IMR-90 (cell line): ENCODE data around the gene EBF3. TPM values are rescaled to one million over a fixed set of nuclear protein-coding genes. Genes with fewer than 3 reads are reported as not detected.

Experiments
- ATAC-seq: fragments of 200-7000 bp; cut with Tn5 transposase; 2 replicates; pipeline ENCODE4 v1.9.1; 2020; ENCODE audit warnings: low read depth, mild to moderate bottlenecking, moderate library complexity
- BruUV-seq: library from RNA; stranded (reverse); fragments of 400-500 nt; replicated peaks from 2 replicates; lab custom pipeline; 2021; lab: Mats Ljungman, UMichigan
- CTCF ChIA-PET: fragments of 300-600 bp; formaldehyde crosslinking; extraction: SDS; loops from one replicate; lab custom pipeline; 2021; ENCODE audit warnings: antibody characterized with exemption; lab: Yijun Ruan, JAX
- POLR2A ChIA-PET: fragments of 300-600 bp; sonication (Branson Sonifier 250); formaldehyde crosslinking; loops from one replicate; lab custom pipeline; 2022; ENCODE audit warnings: antibody characterized with exemption; ENCODE audit not compliant: unreplicated experiment; lab: Charles Lee
- DNase-seq: peaks from one replicate; pipeline ENCODE4 v3.0.0; 2013
- H2AFZ ChIP-seq: replicated peaks from 2 replicates; pipeline ENCODE3; 2013; ENCODE audit warnings: low read length, mild to moderate bottlenecking; ENCODE audit not compliant: poor library complexity
- H2AK5ac ChIP-seq: 2 replicates; pipeline ENCODE4 v1.6.1; 2013; ENCODE audit warnings: low read depth, low read length, inconsistent platforms
- H2AK9ac ChIP-seq: replicated peaks from 2 replicates; pipeline ENCODE3; 2013; ENCODE audit warnings: mild to moderate bottlenecking, low read depth, low read length, moderate library complexity; ENCODE audit not compliant: poor library complexity
- H2BK120ac ChIP-seq: 2 replicates; pipeline ENCODE4 v1.6.1; 2013; ENCODE audit warnings: low read depth, low read length, inconsistent platforms
- H2BK15ac ChIP-seq: 3 replicates; pipeline ENCODE4 v1.6.1; 2013; ENCODE audit warnings: low read depth, low read length, inconsistent platforms
- H2BK20ac ChIP-seq: 2 replicates; pipeline ENCODE4 v1.6.1; 2013; ENCODE audit warnings: low read depth, mild to moderate bottlenecking, inconsistent platforms, low read length, moderate library complexity
- H2BK5ac ChIP-seq: 2 replicates; pipeline ENCODE4 v1.6.1; 2013; ENCODE audit warnings: mild to moderate bottlenecking, low read depth, low read length, inconsistent platforms; ENCODE audit not compliant: poor library complexity, severe bottlenecking
- H3K14ac ChIP-seq: replicated peaks from 2 replicates; pipeline ENCODE4 v1.6.1; 2013; ENCODE audit warnings: low read depth, low read length, inconsistent platforms
- H3K18ac ChIP-seq: 2 replicates; pipeline ENCODE4 v1.6.1; 2013; ENCODE audit warnings: low read depth, low read length, control low read depth
- H3K23ac ChIP-seq: 2 replicates; pipeline ENCODE4 v1.6.1; 2013; ENCODE audit warnings: low read depth, low read length, inconsistent platforms
- H3K27ac ChIP-seq: 2 replicates; pipeline ENCODE4 v1.5.1; 2013; ENCODE audit warnings: mild to moderate bottlenecking, control low read depth, low read length; ENCODE audit not compliant: insufficient read depth
- H3K27me3 ChIP-seq: 2 replicates; pipeline ENCODE4 v1.6.1; 2013; ENCODE audit warnings: low read length; ENCODE audit not compliant: control insufficient read depth, insufficient read depth
- H3K36me3 ChIP-seq: 2 replicates; pipeline ENCODE4 v1.6.1; 2013; ENCODE audit warnings: low read length, mixed read lengths; ENCODE audit not compliant: control insufficient read depth, insufficient read depth
- H3K4ac ChIP-seq: 2 replicates; pipeline ENCODE4 v1.6.1; 2013; ENCODE audit warnings: low read depth, low read length, inconsistent platforms
- H3K4me1 ChIP-seq: 2 replicates; pipeline ENCODE4 v1.6.1; 2013; ENCODE audit warnings: low read length, mixed read lengths; ENCODE audit not compliant: control insufficient read depth, insufficient read depth
- H3K4me2 ChIP-seq: 2 replicates; pipeline ENCODE4 v1.6.1; 2013; ENCODE audit warnings: low read depth, mild to moderate bottlenecking, control low read depth, low read length, moderate library complexity
- H3K4me3 ChIP-seq: 2 replicates; pipeline ENCODE4 v1.5.1; 2013; ENCODE audit warnings: low read depth, mild to moderate bottlenecking, control low read depth, low read length, moderate library complexity; ENCODE audit not compliant: insufficient read depth
- H3K56ac ChIP-seq: 2 replicates; pipeline ENCODE4 v1.6.1; 2013; ENCODE audit warnings: low read length, inconsistent platforms; ENCODE audit not compliant: insufficient read depth; ENCODE audit errors: extremely low read depth
- H3K79me1 ChIP-seq, 2 experiments: 2 replicates each; pipeline ENCODE4 v1.6.1; 2013; ENCODE audit warnings: low read length in 2 of 2, inconsistent platforms in 1 of 2, low read depth in 1 of 2
- H3K9ac ChIP-seq: 2 replicates; pipeline ENCODE4 v1.6.1; 2013; ENCODE audit warnings: low read depth, low read length, control low read depth
- H3K9me1 ChIP-seq: 2 replicates; pipeline ENCODE4 v1.6.1; 2013; ENCODE audit warnings: low read length, inconsistent platforms; ENCODE audit not compliant: insufficient read depth
- H3K9me3 ChIP-seq: 2 replicates; pipeline ENCODE4 v1.6.1; 2013; ENCODE audit warnings: low read length; ENCODE audit not compliant: control insufficient read depth, insufficient read depth
- H4K20me1 ChIP-seq: 2 replicates; pipeline ENCODE4 v1.6.1; 2013; ENCODE audit warnings: low read length, inconsistent platforms; ENCODE audit not compliant: insufficient read depth
- H4K5ac ChIP-seq: 2 replicates; pipeline ENCODE4 v1.6.1; 2013; ENCODE audit warnings: mild to moderate bottlenecking, low read depth, low read length, control low read depth
- H4K8ac ChIP-seq, 2 experiments: 2 replicates each; pipeline ENCODE4 v1.6.1; 2013; ENCODE audit warnings: low read depth in 2 of 2, low read length in 2 of 2, control low read depth in 1 of 2, inconsistent platforms in 1 of 2
- H4K91ac ChIP-seq: 2 replicates; pipeline ENCODE4 v1.6.1; 2013; ENCODE audit warnings: low read depth, low read length, inconsistent platforms; ENCODE audit not compliant: insufficient read depth
- BHLHE40 ChIP-seq: fragments of 150-350 bp; IDR thresholded peaks from 2 replicates; pipeline ENCODE4 v1.6.1; 2016; ENCODE audit warnings: mild to moderate bottlenecking, low read depth, low read length
- CEBPB ChIP-seq: IDR thresholded peaks from 2 replicates; pipeline ENCODE4 v1.6.1; 2012; ENCODE audit warnings: low read depth, low read length, improper control_type of control experiment
- CHD1 ChIP-seq: IDR thresholded peaks from 2 replicates; pipeline ENCODE4 v1.6.1; 2012; ENCODE audit warnings: low read depth, low read length, improper control_type of control experiment
- ELK1 ChIP-seq: fragments of 150-350 bp; IDR thresholded peaks from 2 replicates; pipeline ENCODE4 v1.6.1; 2016; ENCODE audit warnings: low read depth, mild to moderate bottlenecking, low read length, moderate library complexity, borderline replicate concordance
- FOS ChIP-seq: fragments of 150-350 bp; IDR thresholded peaks from 2 replicates; pipeline ENCODE4 v1.6.1; 2016; ENCODE audit warnings: low read depth, low read length
- MAFK ChIP-seq: IDR thresholded peaks from 2 replicates; pipeline ENCODE4 v1.6.1; 2012; ENCODE audit warnings: low read depth, low read length, improper control_type of control experiment
- MAZ ChIP-seq: IDR thresholded peaks from 2 replicates; pipeline ENCODE4 v1.6.1; 2012; ENCODE audit warnings: low read depth, mild to moderate bottlenecking, low read length, improper control_type of control experiment, moderate library complexity, borderline replicate concordance
- MXI1 ChIP-seq: IDR thresholded peaks from 2 replicates; pipeline ENCODE4 v1.6.1; 2012; ENCODE audit warnings: low read depth, mild to moderate bottlenecking, low read length, moderate library complexity, borderline replicate concordance
- NFE2L2 ChIP-seq: fragments of 150-350 bp; IDR thresholded peaks from 2 replicates; pipeline ENCODE4 v1.6.1; 2016; ENCODE audit warnings: low read depth, mild to moderate bottlenecking, low read length
- POLR2A ChIP-seq: IDR thresholded peaks from 2 replicates; pipeline ENCODE4 v1.6.1; 2012; ENCODE audit warnings: mild to moderate bottlenecking, low read depth, low read length
- RAD21 ChIP-seq: IDR thresholded peaks from 2 replicates; pipeline ENCODE4 v1.6.1; 2012; ENCODE audit warnings: low read length, improper control_type of control experiment
- RCOR1 ChIP-seq: IDR thresholded peaks from 2 replicates; pipeline ENCODE4 v1.6.1; 2012; ENCODE audit warnings: mild to moderate bottlenecking, low read length, improper control_type of control experiment; ENCODE audit not compliant: insufficient replicate concordance
- RFX5 ChIP-seq: IDR thresholded peaks from 2 replicates; pipeline ENCODE4 v1.8.0; 2012; ENCODE audit warnings: low read depth, mild to moderate bottlenecking, low read length, moderate library complexity
- SMC3 ChIP-seq: fragments of 150-350 bp; IDR thresholded peaks from 2 replicates; pipeline ENCODE4 v1.6.1; 2016; ENCODE audit warnings: low read depth, mild to moderate bottlenecking, antibody characterized with exemption, low read length, moderate library complexity
- USF2 ChIP-seq: fragments of 150-350 bp; IDR thresholded peaks from 2 replicates; pipeline ENCODE4 v1.6.1; 2017; ENCODE audit warnings: mild to moderate bottlenecking, antibody characterized with exemption, low read length, low read depth
- WGBS, 2 experiments: methylation state at CpG; one replicate each; pipeline versions ENCODE4 v1.1.5 to v1.1.7; 2013; ENCODE audit warnings: missing lambda C conversion rate in 2 of 2; ENCODE audit not compliant: insufficient read length in 1 of 2; ENCODE audit errors: extremely low coverage in 2 of 2; 5-methylcytosine and 5-hydroxymethylcytosine counted together
- dilution Hi-C: fragments of 300-500 bp; cut with HindIII; formaldehyde crosslinking; loops from one replicate; pipeline ENCODE4 v1.14.3; 2018; ENCODE audit warnings: low sequenced_read_pairs; ENCODE audit not compliant: unreplicated experiment
- in situ Hi-C: fragments of 300-500 bp; cut with MboI; formaldehyde crosslinking; loops from 3 replicates; pipeline ENCODE4 v1.14.3; 2019; ENCODE audit warnings: low sequenced_read_pairs, inconsistent platforms, mixed read lengths
- intact Hi-C: fragments of 100-400 bp; cut with micrococcal nuclease; formaldehyde crosslinking; loops from 2 replicates; pipeline ENCODE4 v1.10.0; 2022
- polyA plus RNA-seq, 3 experiments: library from polyadenylated mRNA; depleted of rRNA; stranded (reverse); fragments of >200 nt; gene quantifications; 2 replicates each; pipeline ENCODE4 v1.2.3, GENCODE V29; 2012; ENCODE audit warnings: low replicate concordance in 1 of 3
- total RNA-seq: library from RNA; depleted of rRNA; stranded (reverse); fragments of >200 nt; gene quantifications from 2 replicates; pipeline ENCODE4 v1.2.3, GENCODE V29; 2012
- TF ChIP-seq, protein P1 (sequence below): conservative IDR thresholded peaks from 2 replicates; pipeline ENCODE4 v1.5.1; 2012; ENCODE audit warnings: mild to moderate bottlenecking, low read depth, low read length, improper control_type of control experiment

EBF3 gene
- total and polyA plus RNA-seq, 2 of the 4 experiments (the other 2 are of a cell fraction) = 0.36 to 0.70 TPM

- Histone ChIP-seq H2AK9ac (no peak overlapping the region), H3K18ac (no peak overlapping the region), H2BK120ac (no peak overlapping the region), H3K14ac (no peak overlapping the region), H2BK20ac (no peak overlapping the region), H3K23ac (no peak overlapping the region), H3K56ac (no peak overlapping the region), H3K36me3 (no peaks in the 10 kb centered on the region), H3K79me1 (no peaks in the 10 kb centered on the region), H4K8ac (no peak overlapping the region), H2AK5ac (no peak overlapping the region), H3K9ac (no peak overlapping the region), H4K91ac (no peak overlapping the region), H3K9me1 (no peaks in the 10 kb centered on the region), H3K4me1 (no peaks in the 10 kb centered on the region; the same call in 1 of the 2 replicates), H3K27me3 (no peaks in the 10 kb centered on the region; the same call in 1 of the 2 replicates), H4K20me1 (no peaks in the 10 kb centered on the region), H3K4me2 (no peak overlapping the region), H3K9me3 (no peaks in the 10 kb centered on the region), H2BK15ac (no peak overlapping the region), H3K4me3 (no peak overlapping the region), H2AFZ (no peak overlapping the region), H3K27ac (no peak overlapping the region), H3K4ac (no peak overlapping the region), H4K5ac (no peak overlapping the region), H2BK5ac (no peak overlapping the region)
- BruUV-seq = no TSS peak
- ATAC-seq (no peak), DNase-seq (no peak)
- TF ChIP-seq MAFK (no peak), SMC3 (no peak), POLR2A (no peak), FOS (no peak), BHLHE40 (no peak), CHD1 (no peak), RFX5 (no peak), MAZ (no peak), NFE2L2 (no peak), ELK1 (no peak), RAD21 (no peak), USF2 (no peak), MXI1 (no peak), RCOR1 (no peak), CEBPB (no peak)
- TF ChIP-seq, protein P1, sequence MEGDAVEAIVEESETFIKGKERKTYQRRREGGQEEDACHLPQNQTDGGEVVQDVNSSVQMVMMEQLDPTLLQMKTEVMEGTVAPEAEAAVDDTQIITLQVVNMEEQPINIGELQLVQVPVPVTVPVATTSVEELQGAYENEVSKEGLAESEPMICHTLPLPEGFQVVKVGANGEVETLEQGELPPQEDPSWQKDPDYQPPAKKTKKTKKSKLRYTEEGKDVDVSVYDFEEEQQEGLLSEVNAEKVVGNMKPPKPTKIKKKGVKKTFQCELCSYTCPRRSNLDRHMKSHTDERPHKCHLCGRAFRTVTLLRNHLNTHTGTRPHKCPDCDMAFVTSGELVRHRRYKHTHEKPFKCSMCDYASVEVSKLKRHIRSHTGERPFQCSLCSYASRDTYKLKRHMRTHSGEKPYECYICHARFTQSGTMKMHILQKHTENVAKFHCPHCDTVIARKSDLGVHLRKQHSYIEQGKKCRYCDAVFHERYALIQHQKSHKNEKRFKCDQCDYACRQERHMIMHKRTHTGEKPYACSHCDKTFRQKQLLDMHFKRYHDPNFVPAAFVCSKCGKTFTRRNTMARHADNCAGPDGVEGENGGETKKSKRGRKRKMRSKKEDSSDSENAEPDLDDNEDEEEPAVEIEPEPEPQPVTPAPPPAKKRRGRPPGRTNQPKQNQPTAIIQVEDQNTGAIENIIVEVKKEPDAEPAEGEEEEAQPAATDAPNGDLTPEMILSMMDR = no peak
- in situ Hi-C loops = no loop called here
- intact Hi-C loops = no loop called here
- POLR2A ChIA-PET = no interaction called here
- 53% methylated on average over 3 of the region's 15 CpGs; no CpG with 5 or more reads in 1 of the 2 experiments for WGBS, 2 experiments
- dilution Hi-C loops = no loop called here
- CTCF ChIA-PET = no interaction called here
Observed at GRCh38 chr10:129897871-129898626, 66.0 kb downstream of the EBF3 start.
